COR-L47 (cell line): ENCODE measurements around the gene NRP1.
A peak's percentile ranks its signal among the peaks of the same experiment; 100 is the strongest.
"Not testable (repeated sequence)": the region's sequence is repeated elsewhere in the genome, so short reads cannot be mapped to it uniquely, and the experiment has no call there.

Experiments
- DNase-seq: peaks from one replicate; lab custom pipeline; 2025; lab: John Stamatoyannopoulos, UW

Gene NRP1

DNA sequence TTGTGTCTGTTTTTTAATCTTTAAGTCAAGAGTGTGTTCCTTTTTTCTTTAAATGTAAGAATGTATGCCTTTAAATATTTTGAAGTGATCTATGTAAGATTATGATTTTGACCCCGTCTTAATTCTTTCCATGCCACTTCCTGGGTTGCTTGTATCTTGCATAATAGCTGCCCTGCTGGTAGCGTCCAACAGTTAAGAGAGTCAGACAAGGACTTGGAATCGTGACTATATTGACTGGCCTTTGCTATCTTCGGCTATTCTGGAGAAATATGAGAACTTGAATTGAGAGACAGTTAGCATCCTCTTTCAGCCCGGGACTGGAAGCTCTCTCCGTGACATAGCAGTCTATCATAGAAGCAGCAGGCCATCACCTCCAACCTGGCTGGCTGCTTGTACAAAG lies 13.0 kb downstream of the NRP1 start:
- DNase-seq: no peak

DNA sequence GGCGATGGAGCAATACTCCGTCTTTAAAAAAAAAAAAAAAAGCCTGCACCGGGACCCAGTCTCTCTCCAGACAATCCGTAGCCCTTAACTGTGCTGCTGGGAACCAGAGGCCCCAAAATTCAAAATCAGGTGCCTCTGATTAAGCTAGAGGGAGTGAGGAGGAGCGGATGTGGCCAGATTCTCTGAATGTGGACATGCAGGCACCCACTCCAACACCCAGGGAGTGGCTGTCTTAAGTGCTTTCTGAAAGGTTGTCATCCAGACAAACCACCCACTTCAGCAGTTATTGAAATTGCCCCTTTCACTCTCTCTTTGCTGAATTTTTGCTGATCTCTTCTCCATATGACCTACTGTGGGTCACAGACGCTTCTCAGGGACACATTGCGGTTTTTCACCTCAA lies 14.2 kb downstream of the NRP1 start:
- DNase-seq: no peak

DNA sequence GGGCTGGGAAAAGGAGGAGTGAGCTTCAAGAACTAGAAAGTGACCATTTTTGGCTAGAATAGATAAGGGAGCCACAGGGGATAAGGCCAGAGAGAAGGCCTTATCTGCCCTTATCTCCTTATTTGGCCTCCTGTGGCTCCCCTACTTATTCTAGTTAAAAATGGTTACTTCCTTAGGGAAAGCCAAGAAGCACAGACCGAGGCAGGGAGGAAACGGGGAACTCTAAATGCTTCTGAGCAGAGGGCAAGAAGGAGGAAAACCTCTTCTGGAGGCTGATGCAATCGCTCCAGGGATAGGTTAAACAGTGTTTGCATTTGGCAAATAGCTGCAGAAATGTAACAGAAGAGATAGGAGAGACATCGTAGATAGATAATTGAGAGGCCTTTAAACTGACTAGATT lies 18.6 kb downstream of the NRP1 start:
- no peak for DNase-seq

DNA sequence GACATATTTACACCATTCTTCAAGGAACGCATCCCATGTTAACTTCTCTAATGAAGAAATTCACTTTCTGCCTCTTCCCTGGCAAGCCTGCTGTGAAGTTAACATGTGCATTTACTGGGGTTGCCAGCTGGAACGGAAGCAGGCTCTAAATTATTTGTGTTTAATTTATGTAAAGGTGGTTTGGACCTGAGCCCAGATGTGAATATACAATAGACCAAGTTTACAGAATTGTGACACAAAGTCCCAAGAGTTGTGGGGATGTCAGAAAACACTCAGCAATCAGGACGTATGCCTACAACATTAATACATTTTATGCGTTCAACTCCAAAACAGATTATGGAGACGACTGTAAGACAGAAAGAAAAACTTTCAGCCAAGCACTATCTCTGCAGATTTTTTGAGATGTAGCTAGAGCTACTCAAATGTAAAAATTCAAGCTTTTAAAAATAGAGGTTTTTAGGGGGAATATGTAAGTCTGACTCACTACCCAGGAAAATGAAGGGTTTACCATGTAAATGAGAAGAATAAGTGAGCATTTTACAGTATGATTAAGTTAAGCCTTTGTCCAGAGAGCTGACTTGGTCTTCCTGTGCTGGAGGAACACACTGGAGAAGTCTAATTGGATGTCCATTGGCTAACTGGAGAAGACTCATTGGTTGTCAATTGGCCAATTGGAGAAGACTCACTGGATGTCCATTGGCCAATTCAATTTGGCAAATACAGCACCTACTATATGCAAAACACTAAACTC lies 19.5 kb downstream of the NRP1 start:
- peak; percentile 55 for DNase-seq

DNA sequence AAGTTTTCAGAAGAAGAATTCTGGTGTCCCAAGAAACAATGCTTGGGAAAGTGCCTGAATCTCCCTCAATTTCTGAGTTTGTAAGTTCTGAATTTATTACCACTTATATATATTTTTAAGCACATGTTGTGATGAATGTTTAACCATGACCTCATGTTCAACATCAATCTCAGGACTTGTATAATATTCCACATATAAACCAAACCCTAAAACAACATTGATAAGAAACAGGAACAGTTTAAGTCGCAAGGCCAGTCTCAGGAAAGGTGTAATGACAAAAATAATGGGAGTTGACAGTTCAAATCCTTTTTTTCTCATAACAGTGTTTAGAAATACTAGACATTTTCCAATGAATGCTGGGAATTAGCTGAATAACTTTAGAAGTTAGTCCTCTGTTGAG lies 22.8 kb downstream of the NRP1 start:
- no peak for DNase-seq

DNA sequence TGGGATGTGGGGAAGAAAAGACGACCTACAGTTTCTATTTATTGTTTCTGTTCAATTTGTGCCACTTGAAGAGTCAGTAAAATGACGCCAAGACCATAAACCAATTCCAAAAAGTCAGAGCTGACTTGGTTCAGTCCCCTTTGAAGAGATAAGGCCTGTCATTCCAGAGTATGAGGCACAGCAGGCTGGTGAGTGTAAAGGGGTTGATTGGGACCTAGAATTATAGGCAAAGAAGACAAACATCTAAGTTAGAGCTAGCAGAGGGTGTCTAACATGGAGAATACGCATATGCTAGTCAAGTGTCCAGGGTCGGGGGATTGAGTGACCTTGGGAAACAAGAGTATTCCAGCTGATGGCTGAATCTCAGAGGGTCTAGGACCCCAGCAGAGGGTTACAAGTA lies 23.6 kb downstream of the NRP1 start:
- no peak for DNase-seq

DNA sequence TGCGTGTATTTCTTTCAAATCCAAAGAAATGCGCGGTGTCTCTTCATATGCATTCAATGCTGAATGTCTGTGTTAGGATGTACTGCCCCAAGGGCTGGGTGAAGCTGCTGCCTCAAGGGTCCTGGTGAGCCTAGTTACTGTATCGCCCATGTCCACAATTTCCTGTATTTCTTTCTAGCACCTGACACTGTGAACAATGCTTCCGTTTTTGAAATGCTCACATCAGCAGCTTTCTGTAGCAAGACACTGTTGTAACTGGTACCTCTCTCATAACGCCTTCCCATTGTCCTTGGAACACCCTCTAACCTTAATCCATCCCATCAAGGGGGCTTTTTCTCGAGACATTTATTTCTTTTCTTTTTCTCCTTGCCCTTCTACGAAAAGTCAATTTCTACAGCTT lies 25.1 kb downstream of the NRP1 start:
- no peak for DNase-seq

DNA sequence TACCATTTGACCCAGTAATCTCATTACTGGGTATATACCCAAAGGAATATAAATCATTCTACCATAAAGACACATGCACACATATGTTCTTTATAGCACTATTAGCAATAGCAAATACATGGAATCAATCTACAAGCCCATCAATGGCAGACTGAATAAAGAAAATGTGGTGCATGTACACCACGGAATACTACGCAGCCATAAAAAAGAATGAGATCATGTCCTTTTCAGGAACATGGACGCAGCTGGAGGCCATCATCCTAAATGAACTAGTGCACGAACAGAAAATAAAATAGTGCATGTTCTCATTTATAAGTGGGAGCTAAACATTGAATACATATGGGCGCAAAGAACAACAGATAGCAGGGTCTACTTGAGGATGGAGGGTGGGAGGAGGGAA lies 26.6 kb downstream of the NRP1 start:
- DNase-seq: no peak

DNA sequence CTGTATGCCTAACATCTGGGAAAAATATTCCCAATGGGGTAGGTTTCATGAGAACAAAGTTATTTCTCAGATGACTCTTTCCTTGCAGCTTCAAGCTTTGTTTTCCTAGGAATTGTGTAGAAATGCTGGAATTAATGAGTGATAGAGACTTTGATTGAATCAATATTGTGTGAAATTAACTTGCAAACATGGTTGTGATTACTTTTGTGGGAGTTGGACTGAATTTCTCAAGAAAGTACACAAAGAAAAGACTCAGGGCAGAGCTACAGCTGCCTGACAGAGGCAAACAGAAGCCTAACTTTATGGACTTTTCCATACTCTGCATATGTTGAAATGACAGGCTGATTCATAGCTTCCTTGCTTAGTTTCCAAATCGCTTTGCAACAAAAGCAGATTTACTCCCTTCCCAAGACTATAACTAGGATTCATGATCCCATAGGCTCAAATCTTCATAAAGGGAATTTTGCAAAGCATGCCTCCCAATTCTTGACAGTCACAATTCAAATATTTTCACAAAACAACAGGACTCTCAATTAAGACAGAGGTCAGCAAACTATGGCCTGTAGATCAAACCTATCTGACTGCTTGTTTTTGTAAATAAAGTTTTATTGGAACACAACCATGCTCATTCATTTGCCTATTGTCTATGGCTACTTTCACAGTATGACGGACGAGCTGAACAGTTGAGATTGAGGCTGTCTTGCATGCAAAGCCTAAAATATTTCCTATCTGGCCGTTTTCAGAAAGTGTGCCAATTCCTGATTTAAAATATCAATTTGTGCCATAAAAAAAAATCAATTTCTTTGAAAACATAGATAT lies 27.6 kb downstream of the NRP1 start:
- no peak for DNase-seq

DNA sequence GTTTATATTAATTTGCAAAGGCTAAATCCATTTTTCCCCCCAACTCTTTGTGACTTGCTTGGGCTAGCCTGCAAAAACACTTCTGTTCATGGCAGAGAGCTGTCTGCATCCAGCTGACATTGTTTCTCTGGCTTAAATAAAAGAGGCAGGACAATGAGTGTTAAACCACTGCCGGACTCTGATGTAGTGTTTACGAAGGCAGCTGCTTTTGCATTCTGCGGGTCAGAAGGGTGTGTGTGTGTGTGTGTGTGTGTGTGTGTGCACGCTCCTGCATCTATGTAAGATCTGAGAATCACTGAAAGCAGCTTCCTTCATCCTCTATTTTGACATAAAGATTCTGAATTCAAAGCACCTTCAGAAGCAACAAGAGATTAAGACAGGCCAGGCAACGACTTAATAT lies 28.3 kb downstream of the NRP1 start:
- DNase-seq: no peak

DNA sequence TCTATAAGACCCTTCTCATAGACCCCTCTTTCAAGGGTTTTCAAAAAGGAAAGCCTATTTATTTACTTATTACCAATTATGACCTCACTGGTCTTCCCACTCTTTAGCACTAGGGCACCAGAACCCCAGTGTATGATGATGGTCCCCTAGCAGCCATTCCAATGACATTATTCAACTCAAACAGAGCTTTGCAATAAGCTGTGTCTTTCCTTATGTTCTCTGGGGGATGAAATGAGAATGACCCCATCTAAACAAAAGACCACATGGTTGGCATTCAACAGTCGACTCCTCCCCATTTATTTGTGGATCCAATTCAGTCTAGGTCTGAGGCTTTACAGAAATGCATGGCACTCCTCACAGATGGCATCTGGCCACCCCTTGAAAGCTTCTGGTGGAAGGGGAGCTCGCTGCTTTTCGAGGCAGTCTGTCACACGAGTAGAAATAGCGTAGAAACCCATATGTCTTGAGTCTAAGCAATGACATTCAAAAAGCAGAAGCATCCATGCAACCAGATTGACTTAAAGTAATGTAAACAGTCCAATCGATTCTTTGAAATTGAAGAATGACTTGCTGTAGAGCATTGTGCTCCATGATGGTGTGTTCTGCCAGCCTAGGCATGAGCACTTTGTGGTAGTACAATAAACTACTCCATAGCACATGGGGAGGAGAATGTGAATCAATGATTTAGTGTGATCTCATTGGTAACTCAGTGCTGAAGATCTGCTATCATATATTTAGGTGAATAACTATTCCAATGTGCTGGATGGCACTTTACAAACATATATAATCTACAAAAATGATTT lies 29.8 kb downstream of the NRP1 start:
- no peak for DNase-seq

DNA sequence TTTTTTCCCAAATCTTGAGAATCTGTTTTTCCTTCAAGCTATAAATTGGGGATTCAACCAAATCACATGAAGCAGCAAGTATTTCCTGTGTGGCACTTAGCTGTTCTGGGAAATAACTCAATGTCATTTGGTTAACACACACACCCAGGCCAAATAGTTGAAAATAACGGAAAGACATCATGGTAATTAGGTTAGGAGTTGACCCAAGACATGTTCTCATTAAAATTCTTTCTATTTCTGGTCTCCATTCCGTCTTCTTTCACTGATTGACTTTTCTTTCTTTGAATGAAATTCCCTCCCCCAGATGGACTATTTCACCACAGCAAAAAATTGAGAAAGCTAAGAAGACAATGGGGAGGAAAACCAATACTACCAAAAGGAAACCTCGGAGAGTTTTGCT lies 30.5 kb downstream of the NRP1 start:
- no peak for DNase-seq

DNA sequence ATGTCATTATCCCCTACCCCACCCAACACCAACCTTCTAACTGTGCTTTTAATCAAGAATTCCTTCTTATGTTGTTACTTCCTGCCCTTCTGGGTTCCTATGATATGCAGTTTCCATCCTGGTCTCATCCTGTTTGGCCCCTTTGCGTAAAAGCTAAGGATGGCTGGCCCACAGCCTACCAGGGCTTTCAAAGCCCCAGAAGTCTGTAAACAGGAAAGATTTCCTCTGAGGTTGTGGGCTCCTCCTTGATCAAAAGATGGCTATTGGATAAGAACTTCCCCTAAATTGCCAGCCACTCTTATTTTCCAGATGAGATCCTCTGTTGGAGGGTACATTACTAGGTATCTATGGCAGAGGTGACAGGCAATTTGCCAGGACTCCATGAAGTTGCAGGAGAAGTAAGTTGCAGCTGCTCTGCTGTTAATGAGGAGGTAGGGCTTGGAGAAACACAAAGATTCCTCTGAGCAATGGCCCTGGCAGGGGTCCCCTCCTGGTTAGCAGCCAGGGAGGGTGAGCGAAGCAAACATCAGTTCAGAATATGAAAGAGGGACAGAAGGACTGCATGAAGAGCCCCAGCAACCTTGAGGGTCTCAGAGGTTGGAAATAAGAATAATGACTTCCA lies 32.1 kb downstream of the NRP1 start:
- DNase-seq: no peak

DNA sequence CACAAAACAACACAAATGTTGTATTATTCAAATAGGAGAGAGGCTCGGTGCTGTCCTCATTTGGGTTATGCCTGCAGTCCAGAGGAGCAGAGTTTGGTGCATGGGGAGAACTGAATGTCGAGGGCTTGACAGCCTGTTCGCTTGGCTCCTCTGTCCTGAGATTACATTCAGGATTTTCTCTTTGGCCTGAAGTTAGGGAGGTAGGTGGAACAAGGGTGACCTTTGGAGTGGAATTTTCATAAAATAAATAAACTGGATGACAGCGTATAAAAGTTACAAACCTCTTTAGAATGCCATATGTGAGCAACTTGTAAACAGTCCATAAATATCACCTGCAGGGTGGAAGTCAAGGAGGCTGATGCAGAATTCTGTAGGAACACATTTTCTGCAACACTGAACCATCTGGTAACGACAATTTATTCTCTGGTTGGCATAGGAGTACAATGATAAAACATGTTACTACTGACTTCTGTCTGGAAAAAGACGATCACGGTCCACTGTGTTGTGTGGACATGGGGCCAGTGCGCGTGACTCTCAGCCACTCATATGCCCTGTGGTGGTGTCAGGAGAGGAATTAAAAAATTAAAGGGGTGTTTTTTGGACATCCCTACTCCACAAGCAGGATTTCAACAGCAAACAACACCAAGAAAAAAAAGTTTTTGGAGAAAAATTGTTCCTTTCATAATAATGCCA lies 33.2 kb downstream of the NRP1 start:
- DNase-seq: no peak

DNA sequence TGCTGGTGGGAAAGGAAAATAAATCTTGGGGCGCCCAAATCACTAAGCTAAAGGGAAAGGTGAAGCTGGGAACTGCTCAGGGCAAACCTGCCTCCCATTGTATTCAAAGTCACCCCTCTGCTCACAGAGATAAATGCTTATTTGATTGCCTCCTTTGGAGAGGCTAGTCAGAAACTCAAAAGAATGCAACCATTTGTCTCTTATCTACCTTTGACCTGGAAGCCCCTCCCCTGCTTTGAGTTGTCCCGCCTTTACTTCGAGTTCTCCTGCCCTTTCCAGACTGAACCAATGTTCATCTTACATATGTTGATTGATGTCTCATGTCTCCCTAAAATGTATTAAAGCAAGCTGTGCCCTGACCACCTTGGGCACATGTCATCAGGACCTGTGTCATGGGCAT lies 33.9 kb downstream of the NRP1 start:
- DNase-seq: not testable (repeated sequence)

DNA sequence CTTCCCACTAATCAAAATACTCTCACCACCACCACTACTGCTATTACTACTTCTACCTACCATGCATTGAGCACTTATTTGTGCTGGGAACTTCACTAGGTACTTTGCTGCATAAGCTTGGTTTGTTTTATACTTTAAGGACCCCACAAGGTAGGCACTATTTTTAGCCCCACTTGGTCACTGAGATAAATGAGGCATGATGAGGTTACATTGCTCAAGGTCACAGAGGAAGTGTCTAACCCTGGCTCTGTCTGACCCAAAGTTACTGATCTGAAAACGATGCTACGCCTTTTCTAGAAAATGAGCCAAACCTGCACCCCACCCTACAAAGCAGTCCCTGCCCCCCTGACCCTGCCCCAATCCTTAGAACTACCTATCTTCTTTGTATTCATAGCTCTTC lies 35.6 kb downstream of the NRP1 start:
- no peak for DNase-seq

DNA sequence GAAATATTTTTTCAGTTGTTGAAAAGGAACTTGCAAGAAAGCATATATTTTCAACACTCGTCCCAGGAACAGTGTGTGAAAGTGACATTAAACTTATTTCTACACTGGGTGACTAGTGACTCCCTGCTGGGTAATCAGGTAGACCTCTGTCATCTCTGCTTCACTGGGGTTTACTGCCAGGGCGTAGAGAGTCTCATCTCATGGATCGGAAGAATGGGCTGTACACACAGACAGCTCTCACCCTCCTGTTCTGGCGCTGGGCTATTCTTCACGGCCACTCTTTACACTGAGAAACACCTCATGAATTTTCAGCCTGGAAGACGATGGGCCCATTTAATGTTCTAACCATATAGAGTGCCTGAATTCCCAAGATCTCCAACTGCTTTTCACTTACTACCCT lies 36.4 kb downstream of the NRP1 start:
- no peak for DNase-seq

DNA sequence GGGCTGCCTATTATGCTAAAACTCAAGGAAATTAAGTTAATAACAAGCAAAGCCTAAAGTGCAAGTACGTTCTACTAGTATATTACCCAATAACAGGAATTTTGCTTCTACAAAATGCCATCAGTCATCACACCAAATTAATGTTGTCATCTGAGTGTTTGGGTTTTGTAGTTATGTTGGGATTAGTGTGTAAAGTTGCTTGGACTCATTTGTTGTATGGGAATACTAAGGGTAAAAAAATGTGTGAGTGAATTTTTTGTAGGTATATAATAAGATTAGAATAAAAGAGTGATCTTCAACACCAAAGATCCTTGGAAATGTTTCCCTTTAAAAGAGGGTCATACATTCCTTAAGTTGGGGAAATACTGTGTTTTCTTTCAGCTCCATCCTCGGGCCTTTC lies 38.6 kb downstream of the NRP1 start:
- no peak for DNase-seq

DNA sequence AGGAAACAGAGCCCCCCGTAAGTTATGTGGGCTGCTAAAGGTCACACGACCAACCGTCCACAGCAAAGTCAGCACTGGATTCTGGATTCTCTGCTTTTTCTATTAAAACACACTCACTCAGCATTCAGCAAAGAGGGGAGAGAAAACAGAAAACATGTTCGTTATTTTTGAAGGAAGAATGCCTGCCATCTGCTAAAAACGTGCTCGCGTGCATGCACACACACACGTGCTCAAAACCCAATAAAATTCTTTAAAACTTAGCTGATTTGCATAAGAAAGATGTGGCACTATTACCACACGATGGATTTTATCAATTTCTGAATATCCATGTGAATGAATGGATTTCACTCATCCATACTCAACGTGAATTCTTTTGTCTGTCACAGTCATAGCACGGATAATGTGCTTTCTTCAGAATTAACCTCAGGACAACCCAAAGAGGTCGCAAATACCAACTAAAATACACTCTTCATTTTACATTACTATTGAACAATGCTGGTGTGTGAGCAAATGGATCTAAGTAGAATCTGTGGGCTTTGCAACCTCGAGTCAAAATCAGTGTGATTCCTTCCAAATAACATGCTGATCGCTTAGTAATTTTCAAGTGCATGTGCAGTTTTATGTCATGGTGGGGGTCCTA lies 40.8 kb downstream of the NRP1 start:
- DNase-seq: no peak

DNA sequence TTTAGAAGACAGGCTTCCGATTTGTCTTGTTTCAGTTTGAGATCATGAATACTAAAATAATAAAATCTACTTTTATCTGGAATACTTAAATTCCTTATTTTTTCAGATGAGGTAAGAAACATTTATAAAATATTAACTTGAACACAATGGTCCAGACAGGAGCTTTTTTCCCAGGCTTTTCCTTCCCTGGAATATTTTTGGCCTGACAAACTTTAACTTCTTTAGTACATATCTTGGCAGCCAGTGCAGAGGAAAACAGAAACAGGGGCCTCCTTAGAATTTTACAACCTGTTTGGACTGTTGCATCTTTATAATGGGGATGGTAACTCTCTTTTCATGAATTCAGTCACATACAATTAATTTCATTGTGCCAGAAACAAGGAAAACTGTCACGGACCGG lies 41.4 kb downstream of the NRP1 start:
- DNase-seq: no peak

DNA sequence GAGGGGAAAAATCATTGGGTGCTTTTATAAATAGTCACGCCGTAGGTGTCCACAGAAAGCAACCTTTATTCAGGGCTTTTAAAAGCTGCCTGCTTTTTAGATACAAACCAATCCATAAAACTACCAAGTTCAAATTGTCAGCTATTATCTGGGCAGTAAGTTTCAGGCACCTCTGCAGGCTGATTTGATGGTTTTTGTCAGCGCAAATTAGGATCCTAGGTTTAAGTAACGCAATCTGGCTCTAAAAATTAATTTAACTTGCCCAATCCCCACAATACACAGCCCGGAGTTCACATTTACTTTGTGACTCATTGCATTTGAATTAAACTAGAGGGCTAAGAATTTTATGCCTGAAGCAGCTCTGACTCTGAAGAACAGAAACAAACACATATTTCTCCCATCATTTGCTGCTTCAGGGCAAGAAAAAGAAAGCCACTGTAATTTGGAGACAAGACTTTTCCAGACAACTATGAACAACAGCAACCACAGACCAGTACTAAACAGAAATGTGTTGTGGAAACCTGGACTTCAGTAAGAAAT lies 43.3 kb downstream of the NRP1 start:
- no peak for DNase-seq
